HEK293T (cell line): ENCODE data around the gene CNKSR3.

Experiments used
- FOXK2 ChIP-seq: fragments of 450-650 bp; IDR thresholded peaks from 2 replicates; pipeline ENCODE4 v1.6.1; 2016; ENCODE audit warnings: mild to moderate bottlenecking
- SUZ12 ChIP-seq: fragments of 450-650 bp; IDR thresholded peaks from 2 replicates; pipeline ENCODE4 v1.6.1; 2016; ENCODE audit warnings: mild to moderate bottlenecking

GRCh38 chr6:154383273-154383672 is 127.2 kb downstream of the CNKSR3 start:
- no peak for TF ChIP-seq FOXK2
- TF ChIP-seq SUZ12: no peak
